ENCODE measurements around the gene ZNF664. TPM values are rescaled to one million over a fixed set of nuclear protein-coding genes. Genes with fewer than 3 reads are reported as not detected.

ZNF664 gene
- total RNA-seq, 4 donors from 2014 or later, result 16.3 to 41.5 (median 25.7) TPM

DNA sequence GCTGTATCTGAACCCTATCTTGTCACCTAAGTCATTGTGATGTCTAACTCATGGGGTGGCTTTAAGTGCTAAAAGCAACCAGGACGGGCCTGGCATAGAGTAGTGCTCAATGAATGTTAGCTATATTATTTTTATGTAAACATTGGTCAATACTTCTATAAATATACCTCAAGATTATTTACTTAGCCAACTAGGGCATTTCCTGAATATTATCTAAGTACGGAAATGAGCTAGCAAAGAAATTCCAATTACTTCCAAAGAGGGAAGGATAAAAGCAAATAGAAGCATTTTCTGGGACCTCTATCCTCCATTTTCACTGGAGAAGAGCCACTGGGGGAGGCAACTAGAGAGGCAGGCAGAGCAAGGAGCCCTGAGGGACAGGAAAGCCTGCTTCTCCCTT lies 21.0 kb upstream of the ZNF664 start:
- no peak overlapping the region for H3K4me3 ChIP-seq (ENCODE audit: low read depth, poor library complexity, severe bottlenecking)
- 90 to 91% methylated on average over 2 of the region's 2 CpGs for WGBS, 2 donors
- intact Hi-C loops (cut with DNase I; ENCODE audit: low total_unique reads), result no loop called here

DNA sequence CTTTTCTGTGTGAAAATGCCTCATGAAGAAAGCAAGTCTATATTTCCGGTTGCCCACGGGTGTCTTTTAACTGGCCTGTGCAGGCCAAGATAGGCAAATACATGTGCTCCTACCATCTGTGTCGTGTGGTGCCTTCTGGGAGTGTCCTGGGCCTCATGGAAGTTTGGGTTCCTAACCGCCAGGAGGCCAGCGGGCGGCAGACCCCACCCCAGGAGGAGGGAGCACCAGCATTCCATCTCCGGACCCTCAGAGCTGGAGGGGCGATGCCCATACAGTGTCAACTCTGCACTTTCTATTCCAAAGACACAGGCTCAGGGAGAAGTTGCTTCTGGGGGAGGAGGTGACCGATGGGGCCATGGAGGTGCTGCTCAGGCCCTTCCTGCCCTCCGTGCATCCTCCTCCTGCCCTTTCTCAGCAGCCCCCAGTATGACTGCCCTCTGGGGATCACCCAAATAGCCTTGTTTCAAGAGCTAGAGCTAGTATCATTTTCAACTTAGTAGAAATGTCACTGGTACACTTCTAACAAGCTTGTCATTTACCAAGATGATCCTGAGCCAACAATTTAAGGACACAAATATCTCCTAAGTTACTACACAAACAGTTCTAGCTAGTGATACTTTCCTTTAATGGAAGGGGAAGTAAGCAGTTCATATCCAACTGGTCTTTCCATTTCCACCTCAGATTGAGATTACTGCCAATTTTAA lies 18.2 kb upstream of the ZNF664 start:
- no peak for DNase-seq (ENCODE audit: low spot score in 2 of 2)
- TF ChIP-seq, protein P1, sequence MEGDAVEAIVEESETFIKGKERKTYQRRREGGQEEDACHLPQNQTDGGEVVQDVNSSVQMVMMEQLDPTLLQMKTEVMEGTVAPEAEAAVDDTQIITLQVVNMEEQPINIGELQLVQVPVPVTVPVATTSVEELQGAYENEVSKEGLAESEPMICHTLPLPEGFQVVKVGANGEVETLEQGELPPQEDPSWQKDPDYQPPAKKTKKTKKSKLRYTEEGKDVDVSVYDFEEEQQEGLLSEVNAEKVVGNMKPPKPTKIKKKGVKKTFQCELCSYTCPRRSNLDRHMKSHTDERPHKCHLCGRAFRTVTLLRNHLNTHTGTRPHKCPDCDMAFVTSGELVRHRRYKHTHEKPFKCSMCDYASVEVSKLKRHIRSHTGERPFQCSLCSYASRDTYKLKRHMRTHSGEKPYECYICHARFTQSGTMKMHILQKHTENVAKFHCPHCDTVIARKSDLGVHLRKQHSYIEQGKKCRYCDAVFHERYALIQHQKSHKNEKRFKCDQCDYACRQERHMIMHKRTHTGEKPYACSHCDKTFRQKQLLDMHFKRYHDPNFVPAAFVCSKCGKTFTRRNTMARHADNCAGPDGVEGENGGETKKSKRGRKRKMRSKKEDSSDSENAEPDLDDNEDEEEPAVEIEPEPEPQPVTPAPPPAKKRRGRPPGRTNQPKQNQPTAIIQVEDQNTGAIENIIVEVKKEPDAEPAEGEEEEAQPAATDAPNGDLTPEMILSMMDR (IDR thresholded peaks at IDR 0.05), result no peak
- TF ChIP-seq POLR2A (IDR thresholded peaks at IDR 0.05), result no peak
- H3K4me3 ChIP-seq (ENCODE audit: low read depth, poor library complexity, severe bottlenecking), result no peak overlapping the region
- 88 to 90% methylated on average over 10 of the region's 10 CpGs for WGBS, 2 donors
- intact Hi-C loops (cut with DNase I; ENCODE audit: low total_unique reads), result no loop called here

More for the DNA sequence above, 21.0 kb upstream of the ZNF664 start:
- DNase-seq (ENCODE audit: low spot score in 2 of 2), result no peak
- TF ChIP-seq POLR2A (IDR thresholded peaks at IDR 0.05), result no peak
- TF ChIP-seq, protein P1 (IDR thresholded peaks at IDR 0.05), result no peak

DNA sequence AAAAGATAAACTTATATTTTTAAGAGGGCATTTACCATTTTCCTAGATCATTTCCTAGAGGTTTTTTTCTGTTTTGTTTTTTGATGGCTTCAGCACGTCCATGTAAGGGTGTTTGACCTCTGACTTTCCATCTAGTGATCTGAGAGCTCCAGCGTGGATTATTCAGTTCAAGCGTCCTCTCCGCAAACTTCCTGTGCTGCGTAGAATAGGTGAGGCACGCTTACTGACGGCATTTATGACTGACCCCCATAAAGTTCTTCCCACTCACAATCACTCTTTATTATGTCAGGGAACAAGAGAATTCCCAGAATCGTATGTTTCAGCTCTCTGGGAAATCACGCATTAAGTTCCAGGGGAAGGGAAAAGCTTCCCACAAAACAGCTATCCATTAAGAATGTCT lies 16.8 kb upstream of the ZNF664 start:
- DNase-seq (ENCODE audit: low spot score in 2 of 2), result no peak
- H3K4me3 ChIP-seq (ENCODE audit: low read depth, poor library complexity, severe bottlenecking), result no peak overlapping the region
- 87 to 88% methylated on average over 9 of the region's 9 CpGs for WGBS, 2 donors
- intact Hi-C loops (cut with DNase I; ENCODE audit: low total_unique reads), result no loop called here
- TF ChIP-seq, protein P1 (IDR thresholded peaks at IDR 0.05), result no peak
- TF ChIP-seq POLR2A (IDR thresholded peaks at IDR 0.05), result no peak

DNA sequence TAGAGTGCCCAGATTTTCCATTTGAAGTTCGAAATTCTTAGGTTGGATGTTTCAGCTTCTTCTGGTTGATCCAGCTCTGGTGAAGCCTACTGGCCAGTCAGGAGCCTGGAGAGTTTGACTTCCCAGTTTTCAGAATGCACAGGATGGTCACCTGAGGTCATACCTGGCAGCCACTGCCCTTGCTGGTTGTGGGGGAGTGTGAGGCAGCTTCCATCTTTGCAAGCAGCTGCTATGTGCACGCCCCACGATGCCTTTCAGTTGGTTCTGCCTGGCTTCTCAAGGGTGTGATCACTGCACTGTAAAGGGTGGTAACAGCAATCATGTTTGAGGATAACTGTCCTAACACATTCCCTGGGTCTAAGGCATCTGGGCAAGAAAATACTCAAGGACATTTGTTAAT lies 15.8 kb upstream of the ZNF664 start:
- 87 to 88% methylated on average over 3 of the region's 3 CpGs for WGBS, 2 donors
- no peak for DNase-seq (ENCODE audit: low spot score in 2 of 2)
- no peak for TF ChIP-seq POLR2A (IDR thresholded peaks at IDR 0.05)
- TF ChIP-seq, protein P1 (IDR thresholded peaks at IDR 0.05), result no peak

DNA sequence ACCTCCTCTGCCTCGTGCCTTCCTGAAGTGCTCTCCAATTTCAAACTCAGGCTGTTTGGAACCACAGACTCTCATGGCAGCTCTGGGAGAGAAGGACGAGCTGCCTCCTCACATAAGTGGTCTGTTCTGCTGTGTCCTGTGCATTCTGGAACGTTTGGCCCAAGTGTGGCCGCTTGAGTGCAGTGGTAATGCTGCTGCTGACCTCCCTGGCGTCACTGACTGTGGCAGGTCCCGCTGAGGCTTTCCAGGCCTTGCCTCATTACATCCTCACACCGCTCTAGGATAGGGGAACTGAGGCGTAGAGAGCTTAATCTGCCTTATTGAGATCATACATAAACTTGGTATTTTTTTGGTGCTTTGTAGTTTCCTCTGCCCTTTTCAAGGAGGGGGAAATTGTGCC lies 14.6 kb upstream of the ZNF664 start:
- no peak for DNase-seq (ENCODE audit: low spot score in 2 of 2)
- WGBS, 2 donors, result 85 to 87% methylated on average over 8 of the region's 8 CpGs
- TF ChIP-seq POLR2A (IDR thresholded peaks at IDR 0.05), result no peak
- TF ChIP-seq, protein P1 (IDR thresholded peaks at IDR 0.05), result no peak

More for the DNA sequence above, 15.8 kb upstream of the ZNF664 start:
- no peak overlapping the region for H3K4me3 ChIP-seq (ENCODE audit: low read depth, poor library complexity, severe bottlenecking)
- intact Hi-C loops (cut with DNase I; ENCODE audit: low total_unique reads), result no loop called here

DNA sequence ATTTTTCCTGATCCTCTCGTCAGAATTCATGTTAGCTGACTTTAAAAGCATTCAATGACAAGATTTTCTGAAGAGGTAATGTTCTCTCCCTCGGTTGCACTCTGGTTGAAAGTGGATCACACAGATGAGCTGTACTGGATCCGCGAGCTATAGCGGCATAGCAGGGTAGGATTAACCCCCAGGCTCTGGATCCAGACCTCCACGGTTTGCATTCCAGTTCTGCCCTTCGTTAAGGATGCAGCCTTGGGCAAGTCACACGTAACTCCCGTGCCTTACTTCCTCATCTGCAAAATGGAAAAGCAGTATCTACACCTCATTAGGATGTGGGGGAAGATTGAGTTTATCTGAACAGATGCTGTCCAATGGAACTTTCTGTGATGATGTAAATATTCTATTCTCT lies 14.1 kb upstream of the ZNF664 start:
- intact Hi-C loops (cut with DNase I; ENCODE audit: low total_unique reads), result no loop called here
- no peak overlapping the region for H3K4me3 ChIP-seq (ENCODE audit: low read depth, poor library complexity, severe bottlenecking)
- DNase-seq (ENCODE audit: low spot score in 2 of 2), result no peak
- no peak for TF ChIP-seq POLR2A (IDR thresholded peaks at IDR 0.05)
- TF ChIP-seq, protein P1 (IDR thresholded peaks at IDR 0.05), result no peak
- WGBS, 2 donors, result 83 to 86% methylated on average over 9 of the region's 9 CpGs

More for the DNA sequence above, 14.6 kb upstream of the ZNF664 start:
- intact Hi-C loops (cut with DNase I; ENCODE audit: low total_unique reads), result no loop called here
- H3K4me3 ChIP-seq (ENCODE audit: low read depth, poor library complexity, severe bottlenecking), result no peak overlapping the region

Measured in lower leg skin (tissue), 4 donors.